GM11168 (cell line): ENCODE results near the gene GPRC5B.

ENCODE experiments used
- in situ Hi-C: fragments of 300-500 bp; cut with MboI; formaldehyde crosslinking; loops from one replicate; pipeline ENCODE4 v1.12.0; 2022; ENCODE audit warnings: low sequenced_read_pairs; ENCODE audit not compliant: unreplicated experiment

Gene GPRC5B, protein sequence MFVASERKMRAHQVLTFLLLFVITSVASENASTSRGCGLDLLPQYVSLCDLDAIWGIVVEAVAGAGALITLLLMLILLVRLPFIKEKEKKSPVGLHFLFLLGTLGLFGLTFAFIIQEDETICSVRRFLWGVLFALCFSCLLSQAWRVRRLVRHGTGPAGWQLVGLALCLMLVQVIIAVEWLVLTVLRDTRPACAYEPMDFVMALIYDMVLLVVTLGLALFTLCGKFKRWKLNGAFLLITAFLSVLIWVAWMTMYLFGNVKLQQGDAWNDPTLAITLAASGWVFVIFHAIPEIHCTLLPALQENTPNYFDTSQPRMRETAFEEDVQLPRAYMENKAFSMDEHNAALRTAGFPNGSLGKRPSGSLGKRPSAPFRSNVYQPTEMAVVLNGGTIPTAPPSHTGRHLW

DNA sequence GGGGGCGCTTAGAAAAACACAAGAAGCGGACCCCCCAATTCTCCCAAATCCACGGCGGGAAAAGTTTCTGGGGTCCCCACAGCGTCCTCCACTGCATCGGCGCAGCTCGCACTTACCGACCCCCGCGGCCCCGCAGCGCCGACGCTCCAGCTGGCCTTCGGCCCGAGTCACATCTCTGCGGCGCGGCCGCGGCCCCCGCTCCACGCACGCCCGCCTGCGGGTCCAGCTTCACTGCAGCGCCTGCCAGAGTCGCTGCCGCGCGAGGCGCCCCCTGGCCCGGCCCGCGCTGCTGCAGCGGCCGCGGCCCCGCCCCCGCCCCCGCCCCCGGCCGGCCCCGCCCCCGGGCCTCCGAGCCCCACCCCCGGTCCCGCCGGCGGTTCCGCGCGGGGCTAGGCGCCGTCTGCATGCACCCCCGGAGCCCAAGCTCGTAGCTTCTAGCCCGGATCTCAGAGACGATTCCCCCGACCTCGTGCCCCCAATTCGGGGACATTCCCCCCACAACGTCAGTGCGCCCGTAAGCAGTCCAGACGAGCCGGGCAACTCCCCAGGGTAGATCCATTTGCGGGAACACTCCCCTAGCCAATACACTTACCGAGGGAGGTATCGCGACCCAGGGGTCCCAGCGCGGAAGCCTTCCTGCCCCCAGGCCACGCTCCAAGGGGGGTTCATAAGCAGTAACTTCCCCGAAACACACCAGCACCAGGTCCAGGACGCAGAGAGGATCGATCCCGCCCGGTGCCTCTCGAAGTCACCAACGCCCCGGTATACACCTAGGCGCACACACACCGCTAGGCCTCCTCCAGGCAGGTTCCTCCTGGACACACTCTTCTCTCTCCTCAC is at the start of gene GPRC5B:
GPRC5B (minus strand) TSS at position 238 of the 840 bp plus-strand sequence. CDS start 12,003 bp downstream, outside the sequence.
- in situ Hi-C loops, result loop anchor here (10.0 kb wide), 1 partner anchor 310 kb away; no protein-coding TSS in a partner anchor

GRCh38 chr16:19933740-19934139 is 49.1 kb upstream of the GPRC5B start:
- in situ Hi-C loops, result no loop called here

DNA sequence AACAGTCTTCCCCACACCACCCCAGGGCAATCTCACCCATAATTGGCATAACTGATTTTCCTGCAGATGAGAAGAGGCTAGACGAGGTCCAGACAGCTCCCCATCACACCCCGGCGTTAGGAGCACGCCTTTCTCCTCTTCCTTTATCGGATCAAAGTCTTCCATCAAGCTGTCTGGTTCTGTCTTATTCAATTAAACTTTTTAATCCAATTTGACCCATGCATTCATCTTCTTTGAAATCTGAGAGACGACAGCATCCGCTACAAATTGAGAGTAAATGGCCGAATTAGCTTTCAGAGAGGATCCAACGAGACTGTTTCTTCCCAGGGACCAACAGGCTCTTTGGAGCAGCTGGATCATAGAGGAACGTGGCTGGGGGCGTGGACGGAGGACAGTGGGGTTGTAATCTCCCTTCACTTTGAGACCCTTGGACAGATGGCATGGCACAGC is 44.4 kb upstream of the GPRC5B start:
- in situ Hi-C loops, result no loop called here

- in situ Hi-C loops, result no loop called here
Measured at GRCh38 chr16:19928432-19928831, 43.8 kb upstream of the GPRC5B start.

DNA sequence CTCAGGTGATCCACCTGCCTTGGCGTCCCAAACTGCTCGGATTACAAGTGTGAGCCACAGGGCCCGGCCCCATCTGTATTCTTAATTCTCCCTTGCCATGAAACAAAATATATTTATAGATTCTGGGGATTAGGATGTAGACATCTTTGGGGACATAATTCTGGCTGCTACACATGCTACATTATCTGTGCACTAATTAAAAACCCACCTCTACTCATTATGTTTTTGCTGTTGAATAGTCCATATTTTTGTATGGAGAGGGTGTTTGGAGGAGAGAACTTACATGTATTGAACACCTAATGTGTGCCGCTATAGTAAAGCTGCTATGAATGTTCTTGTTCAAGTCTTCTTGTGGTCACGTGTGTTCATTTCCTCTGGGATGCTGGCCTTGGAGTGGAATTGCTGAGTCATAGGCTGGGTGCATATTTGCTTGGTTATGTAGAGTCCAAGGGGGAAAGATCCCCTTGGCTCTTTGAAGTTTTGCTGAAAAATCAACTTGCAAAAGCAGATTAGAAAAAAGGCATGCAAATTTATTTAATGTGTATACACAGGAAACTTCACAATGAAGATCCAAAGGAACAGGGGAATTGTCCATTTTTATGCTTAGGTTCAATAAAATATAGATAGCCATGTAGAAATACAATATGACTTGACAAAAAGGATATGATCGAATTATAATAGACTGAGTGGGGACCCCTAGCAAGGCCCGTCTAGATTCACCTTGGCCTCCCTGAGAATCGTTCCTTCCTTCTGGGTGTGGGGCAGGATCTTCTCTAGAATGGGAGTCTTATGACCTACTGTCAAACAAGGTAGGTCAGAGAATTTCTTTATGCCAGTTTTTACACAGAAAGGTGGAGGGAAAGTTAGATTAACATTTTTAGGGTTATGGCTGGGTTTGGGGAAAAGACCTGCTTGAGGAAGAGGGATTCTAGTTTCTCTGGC is 42.1 kb upstream of the GPRC5B start:
- in situ Hi-C loops, result no loop called here

DNA sequence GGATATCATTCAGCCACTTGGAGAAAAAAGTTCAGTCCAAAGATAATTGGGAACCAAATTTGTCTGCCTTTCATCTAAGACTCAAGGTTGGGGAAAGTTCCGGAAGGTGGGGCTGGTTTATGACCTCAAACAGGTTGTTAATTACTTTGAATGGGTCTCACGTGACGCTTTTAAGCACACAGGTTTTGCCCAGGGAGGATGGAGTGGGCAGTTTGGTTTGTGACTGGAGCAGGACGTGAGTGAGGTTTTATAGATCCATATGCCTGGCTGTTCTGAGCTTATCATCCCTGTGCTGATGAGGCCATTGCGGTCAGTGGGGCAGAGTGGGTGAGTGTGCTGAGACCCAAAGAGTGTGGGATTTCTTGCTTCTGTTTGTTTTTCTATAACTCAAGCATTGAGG is 38.7 kb upstream of the GPRC5B start:
- in situ Hi-C loops, result loop anchor here (25.0 kb wide), 1 partner anchor 464 kb away; no protein-coding TSS in a partner anchor

DNA sequence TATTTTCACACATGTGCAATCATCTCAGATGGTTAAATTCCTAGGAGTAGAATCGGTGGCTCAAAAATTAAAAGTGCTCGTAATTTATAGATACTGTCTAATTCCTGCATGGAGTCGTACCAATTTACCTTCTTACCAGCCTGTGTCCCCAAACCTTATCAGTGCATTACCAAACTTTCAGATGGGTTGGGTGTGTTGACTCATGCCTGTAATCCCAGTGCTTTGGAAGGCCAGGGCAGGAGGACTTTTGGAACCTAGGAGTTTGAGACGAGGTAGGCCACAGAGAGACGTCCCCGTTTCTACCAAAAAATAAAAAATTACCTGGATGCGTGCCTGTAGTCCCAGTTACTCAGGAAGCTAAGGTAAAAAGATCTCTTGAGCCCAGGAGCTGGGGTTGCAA is 34.5 kb upstream of the GPRC5B start:
- in situ Hi-C loops, result loop anchor here (25.0 kb wide), 1 partner anchor 468 kb away; no protein-coding TSS in a partner anchor

DNA sequence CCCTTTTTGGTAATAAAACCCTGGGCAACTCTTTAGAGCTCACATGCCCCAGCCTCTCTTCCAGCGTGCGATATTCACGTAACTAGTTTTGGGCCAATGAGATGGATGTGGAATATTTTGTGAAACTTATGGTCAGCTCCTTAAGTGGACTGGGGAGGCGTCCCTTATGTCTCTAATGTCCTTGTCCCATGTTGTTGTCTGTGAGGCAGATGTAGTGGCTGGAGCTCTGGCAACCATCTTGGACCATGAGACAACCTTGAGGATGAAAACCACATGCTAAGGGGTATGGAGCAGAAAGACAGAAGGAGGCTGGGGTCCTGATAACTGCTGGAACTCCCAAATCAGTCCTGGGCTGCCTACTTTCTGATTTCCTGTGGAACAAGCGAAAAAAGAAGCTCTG is 31.4 kb upstream of the GPRC5B start:
- in situ Hi-C loops, result loop anchor here (25.0 kb wide), 1 partner anchor 471 kb away; no protein-coding TSS in a partner anchor

GRCh38 chr16:19914877-19915276 is 30.2 kb upstream of the GPRC5B start:
- in situ Hi-C loops, result loop anchor here (25.0 kb wide), 1 partner anchor 472 kb away; no protein-coding TSS in a partner anchor

DNA sequence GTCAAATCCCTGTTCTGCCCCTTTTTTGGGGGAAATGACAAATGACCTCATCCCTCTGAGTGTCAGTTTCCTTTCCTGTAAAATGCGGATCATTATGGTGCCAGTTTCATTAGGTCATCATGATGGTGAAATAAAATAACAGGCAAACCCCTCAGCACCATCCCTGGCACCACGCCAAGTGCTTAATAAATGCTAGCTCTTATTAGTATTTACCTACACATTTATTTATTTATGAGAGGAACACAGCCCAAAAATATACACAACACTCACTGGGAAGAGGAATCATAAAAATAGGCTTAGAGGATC is 28.6 kb upstream of the GPRC5B start:
- in situ Hi-C loops, result loop anchor here (25.0 kb wide), 1 partner anchor 474 kb away; no protein-coding TSS in a partner anchor

GRCh38 chr16:19912455-19913339 is 28.0 kb upstream of the GPRC5B start:
- in situ Hi-C loops, result loop anchor here (25.0 kb wide), 1 partner anchor 475 kb away; no protein-coding TSS in a partner anchor

GRCh38 chr16:19911747-19912454 is 27.3 kb upstream of the GPRC5B start:
- in situ Hi-C loops, result loop anchor here (25.0 kb wide), 1 partner anchor 475 kb away; no protein-coding TSS in a partner anchor

- in situ Hi-C loops, result loop anchor here (25.0 kb wide), 1 partner anchor 476 kb away; no protein-coding TSS in a partner anchor
Measured at GRCh38 chr16:19911204-19911603, 26.6 kb upstream of the GPRC5B start.

DNA sequence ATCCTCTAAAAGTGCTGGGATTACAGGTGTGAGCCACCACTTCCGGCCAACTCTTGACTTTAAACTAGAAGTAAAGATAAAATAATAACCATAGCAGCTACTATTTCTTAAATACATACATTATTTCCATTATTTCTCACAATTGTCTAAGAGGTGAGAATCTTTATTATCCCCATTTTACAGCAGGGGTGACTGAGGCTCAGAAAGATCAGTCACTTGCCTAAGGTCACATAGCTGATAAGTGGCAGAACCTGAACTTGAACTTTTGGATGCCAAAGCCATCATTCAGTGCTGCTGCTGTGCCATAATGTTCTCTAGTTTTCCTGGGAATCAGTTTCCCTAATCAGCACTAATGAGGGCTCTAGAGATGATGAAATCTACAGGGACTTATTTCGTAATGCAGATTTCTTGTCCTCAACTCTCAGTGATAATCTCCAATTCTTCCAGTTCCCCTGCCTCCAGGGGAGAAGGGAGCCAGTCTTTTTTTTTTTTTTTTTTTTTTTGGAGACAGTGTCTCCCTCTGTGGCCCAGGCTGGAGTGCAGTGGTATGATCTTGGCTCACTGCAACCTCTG is 25.2 kb upstream of the GPRC5B start:
- in situ Hi-C loops, result loop anchor here (10.0 to 25.0 kb wide), 2 partner anchors 395 to 477 kb away; no protein-coding TSS in a partner anchor

GRCh38 chr16:19908921-19909320 is 24.3 kb upstream of the GPRC5B start:
- in situ Hi-C loops, result loop anchor here (10.0 to 25.0 kb wide), 2 partner anchors 396 to 478 kb away; no protein-coding TSS in a partner anchor

- in situ Hi-C loops, result loop anchor here (10.0 to 25.0 kb wide), 2 partner anchors 397 to 480 kb away; no protein-coding TSS in a partner anchor
Measured at GRCh38 chr16:19907161-19907992, 22.7 kb upstream of the GPRC5B start.
